AG04449 (cell line): Measurements from ENCODE around the gene PTGDS.

Source experiments
- CTCF ChIA-PET: fragments of 350-600 bp; formaldehyde crosslinking; extraction: SDS; loops from one replicate; lab custom pipeline; 2021; ENCODE audit warnings: antibody characterized with exemption; lab: Yijun Ruan, JAX
- POLR2A ChIA-PET: fragments of 400-600, 350-600 bp; formaldehyde crosslinking; extraction: SDS; loops from one replicate; lab custom pipeline; 2020; ENCODE audit warnings: antibody characterized with exemption, inconsistent platforms; lab: Yijun Ruan, JAX
- DNase-seq: peaks from one replicate; pipeline ENCODE4 v3.0.0-alpha.2; 2010; ENCODE audit warnings: low read depth, low spot score
- H3K4me3 ChIP-seq: 2 replicates; pipeline ENCODE4 v1.5.1; 2011; ENCODE audit warnings: low read depth, mild to moderate bottlenecking, control low read depth, low read length
- CTCF ChIP-seq: IDR thresholded peaks from one replicate; pipeline ENCODE4 v1.5.1; 2011; ENCODE audit warnings: mild to moderate bottlenecking, moderate library complexity, low read length, control low read depth, inconsistent platforms; ENCODE audit not compliant: insufficient read depth; ENCODE audit errors: missing control alignments

PTGDS gene

GRCh38 chr9:136978073-136978864, 965 bp downstream of the PTGDS start:
- no peak for DNase-seq
- ChIA-PET CTCF (interaction anchor here (0.7 kb wide), 1 partner anchor 34 kb away, joined by 4 read pairs; no protein-coding TSS in a partner anchor), POLR2A (no interaction called here)
- TF ChIP-seq CTCF = no peak
- H3K4me3 ChIP-seq = peak overlapping the region; percentile 55

GRCh38 chr9:136978865-136979544, 1.7 kb downstream of the PTGDS start:
- no peak for TF ChIP-seq CTCF
- ChIA-PET POLR2A (no interaction called here), CTCF (no interaction called here)
- no peak for DNase-seq
- H3K4me3 ChIP-seq = no peak overlapping the region

- no peak for DNase-seq
- TF ChIP-seq CTCF = no peak
- POLR2A ChIA-PET = no interaction called here
- CTCF ChIA-PET = no interaction called here
- H3K4me3 ChIP-seq = no peak overlapping the region
These were observed 2.7 kb downstream of the PTGDS start for GRCh38 chr9:136979769-136980587.

- ChIA-PET POLR2A (no interaction called here), CTCF (interaction anchor here (0.6 kb wide), 1 partner anchor 48 kb away, joined by 3 read pairs; no protein-coding TSS in a partner anchor)
- DNase-seq = no peak
- no peak for TF ChIP-seq CTCF
- no peak overlapping the region for H3K4me3 ChIP-seq
These were observed 3.6 kb downstream of the PTGDS start for GRCh38 chr9:136980669-136981478.

- CTCF ChIA-PET = no interaction called here
- H3K4me3 ChIP-seq = no peak overlapping the region
- POLR2A ChIA-PET = no interaction called here
- no peak for TF ChIP-seq CTCF
- DNase-seq = no peak
These were observed 4.4 kb downstream of the PTGDS start for GRCh38 chr9:136981588-136982231.
